Epithelial cell of esophagus (primary cell): ENCODE results near the gene TMEM92.
"Not testable (repeated sequence)": the region's sequence is repeated elsewhere in the genome, so short reads cannot be mapped to it uniquely, and the experiment has no call there.

ENCODE experiments used
- DNase-seq: peaks from one replicate; pipeline ENCODE4 v3.0.0; 2010; ENCODE audit warnings: low read depth
- H3K4me3 ChIP-seq: 2 replicates; pipeline ENCODE4 v1.5.1; 2011; ENCODE audit warnings: mild to moderate bottlenecking, low read length, control low read depth
- CTCF ChIP-seq: IDR thresholded peaks from 2 replicates; pipeline ENCODE4 v1.5.1; 2011; ENCODE audit warnings: low read depth, mild to moderate bottlenecking, low read length, control low read depth, inconsistent platforms; ENCODE audit not compliant: insufficient read depth; ENCODE audit errors: missing control alignments

TMEM92 gene

GRCh38 chr17:50270435-50271362, 3.6 kb upstream of the TMEM92 start:
- TF ChIP-seq CTCF, result no peak
- H3K4me3 ChIP-seq, result no peak overlapping the region
- no peak for DNase-seq

- not testable (repeated sequence) for DNase-seq, H3K4me3 ChIP-seq
These were observed 2.9 kb upstream of the TMEM92 start for GRCh38 chr17:50271363-50271750.

- DNase-seq, result no peak
- H3K4me3 ChIP-seq, result no peak overlapping the region
- TF ChIP-seq CTCF, result no peak
These were observed 2.0 kb upstream of the TMEM92 start for GRCh38 chr17:50272246-50272645.

GRCh38 chr17:50272711-50273653, 1.3 kb upstream of the TMEM92 start:
- peak overlapping the region; percentile 56 for H3K4me3 ChIP-seq
- TF ChIP-seq CTCF, result peak; percentile 23
- DNase-seq, result no peak

- DNase-seq, result no peak
- H3K4me3 ChIP-seq, result no peak overlapping the region
- TF ChIP-seq CTCF, result no peak
These were observed 619 bp upstream of the TMEM92 start for GRCh38 chr17:50273654-50274040.

- H3K4me3 ChIP-seq, result peak overlapping the region; percentile 46
- no peak for TF ChIP-seq CTCF
- DNase-seq, result no peak
These were observed 593 bp downstream of the TMEM92 start for GRCh38 chr17:50274897-50275221.

- TF ChIP-seq CTCF, result no peak
- H3K4me3 ChIP-seq, result peak overlapping the region; percentile 46
- DNase-seq, result no peak
These were observed 1.0 kb downstream of the TMEM92 start for GRCh38 chr17:50275279-50275678.
